GM04504 (cell line): ENCODE results near the gene CALM3.

Experiments
- DNase-seq: peaks from one replicate; pipeline ENCODE4 v3.0.0-alpha.2; 2012; ENCODE audit warnings: low read depth

CALM3 gene

GRCh38 chr19:46600384-46601317 is 479 bp upstream of the CALM3 start:
- peak; percentile 96 for DNase-seq

- DNase-seq = no peak
Observed at GRCh38 chr19:46602392-46603194, 1.5 kb downstream of the CALM3 start.

- no peak for DNase-seq
Observed at GRCh38 chr19:46603195-46603637, 2.1 kb downstream of the CALM3 start.

- no peak for DNase-seq
Observed at GRCh38 chr19:46603752-46604231, 2.7 kb downstream of the CALM3 start.

GRCh38 chr19:46604781-46605355 is 3.7 kb downstream of the CALM3 start:
- DNase-seq = no peak

- DNase-seq = no peak
Observed at GRCh38 chr19:46605356-46605821, 4.3 kb downstream of the CALM3 start.

- no peak for DNase-seq
Observed at GRCh38 chr19:46606019-46606418, 4.9 kb downstream of the CALM3 start.

- no peak for DNase-seq
Observed at GRCh38 chr19:46606681-46607447, 5.7 kb downstream of the CALM3 start.

GRCh38 chr19:46607448-46607841 is 6.3 kb downstream of the CALM3 start:
- no peak for DNase-seq

GRCh38 chr19:46608178-46608577 is 7.0 kb downstream of the CALM3 start:
- no peak for DNase-seq

- DNase-seq = no peak
Observed at GRCh38 chr19:46608581-46609345, 7.6 kb downstream of the CALM3 start.

GRCh38 chr19:46609511-46610412 is 8.6 kb downstream of the CALM3 start:
- no peak for DNase-seq

- DNase-seq = no peak
Observed at GRCh38 chr19:46610413-46610775, 9.3 kb downstream of the CALM3 start.

- no peak for DNase-seq
Observed at GRCh38 chr19:46610851-46611770, 10.0 kb downstream of the CALM3 start.

- DNase-seq = no peak
Observed at GRCh38 chr19:46611776-46612175, 10.6 kb downstream of the CALM3 start.

- DNase-seq = no peak
Observed at GRCh38 chr19:46613525-46613924, 12.4 kb downstream of the CALM3 start.

- peak; percentile 49 for DNase-seq
Observed at GRCh38 chr19:46614114-46614722, 13.1 kb downstream of the CALM3 start.

GRCh38 chr19:46615966-46616365 is 14.8 kb downstream of the CALM3 start:
- DNase-seq = no peak
